Activated CD4-positive, alpha-beta T cell treated with anti-CD3 and anti-CD28 coated beads, Interleukin-2, amount 50 U/mL, for 1 hour (primary cell): ENCODE data around the gene TTC7B.

Source experiments
- DNase-seq: peaks from one replicate; pipeline ENCODE4 v3.0.0-alpha.2; 2020

The TTC7B gene

DNA sequence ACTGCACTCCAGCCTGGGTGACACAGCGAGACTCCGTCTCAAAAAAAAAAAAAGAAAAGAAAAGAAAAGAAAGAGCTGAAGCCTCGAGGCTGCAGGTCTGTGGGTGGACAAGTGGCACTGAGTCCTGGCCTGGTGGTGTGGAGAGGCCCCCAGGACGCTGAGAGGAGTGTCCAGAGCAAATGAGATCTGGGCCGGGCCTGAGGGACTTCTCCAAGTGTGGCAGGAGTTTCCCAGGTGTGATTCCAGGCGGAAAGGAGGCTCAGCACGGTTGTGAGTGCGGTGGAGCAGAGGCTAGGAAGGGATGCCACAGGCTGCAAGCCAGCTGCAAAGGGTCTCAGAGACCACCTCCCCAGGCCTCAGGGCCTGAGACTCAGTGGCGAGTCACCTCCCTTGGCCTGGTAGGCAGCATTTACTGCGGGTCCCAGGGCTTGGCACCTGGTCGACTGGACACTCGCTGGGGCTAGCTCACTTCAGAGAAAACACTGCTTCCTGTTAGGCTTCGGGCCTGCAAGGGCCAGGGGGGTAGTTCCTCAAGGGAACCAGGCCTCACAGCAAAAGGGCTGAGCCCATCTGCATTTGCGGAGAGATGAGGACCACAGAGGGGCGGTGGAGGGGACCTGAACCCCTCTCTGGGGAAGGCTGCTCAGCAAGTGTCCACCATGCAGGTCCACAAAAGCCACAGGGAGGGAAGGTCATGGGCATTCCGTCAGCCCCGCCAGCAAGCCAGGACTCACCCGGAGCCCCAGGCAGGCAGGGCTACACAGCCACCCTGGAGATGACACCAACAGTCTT, 11.7 kb downstream of the TTC7B start:
- no peak for DNase-seq

DNA sequence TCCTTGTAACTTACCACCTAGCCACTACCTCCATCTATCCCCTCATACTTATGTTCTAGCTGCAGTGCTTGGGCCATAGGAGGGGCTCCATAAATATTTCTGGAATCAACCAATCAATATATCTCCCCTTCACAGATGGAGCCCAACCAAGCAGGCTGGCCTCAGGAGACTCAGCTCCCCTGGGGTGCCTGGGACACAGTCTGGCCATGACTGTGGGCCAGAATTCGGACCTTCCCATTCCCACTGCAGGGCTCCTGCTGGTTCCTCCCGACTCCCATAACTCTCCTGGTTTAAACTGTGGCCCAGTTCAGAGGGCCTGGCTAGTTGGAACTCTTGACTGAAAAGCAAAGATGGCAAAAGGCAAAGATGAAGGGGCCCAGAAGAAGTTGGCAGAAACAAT, 13.0 kb downstream of the TTC7B start:
- no peak for DNase-seq

DNA sequence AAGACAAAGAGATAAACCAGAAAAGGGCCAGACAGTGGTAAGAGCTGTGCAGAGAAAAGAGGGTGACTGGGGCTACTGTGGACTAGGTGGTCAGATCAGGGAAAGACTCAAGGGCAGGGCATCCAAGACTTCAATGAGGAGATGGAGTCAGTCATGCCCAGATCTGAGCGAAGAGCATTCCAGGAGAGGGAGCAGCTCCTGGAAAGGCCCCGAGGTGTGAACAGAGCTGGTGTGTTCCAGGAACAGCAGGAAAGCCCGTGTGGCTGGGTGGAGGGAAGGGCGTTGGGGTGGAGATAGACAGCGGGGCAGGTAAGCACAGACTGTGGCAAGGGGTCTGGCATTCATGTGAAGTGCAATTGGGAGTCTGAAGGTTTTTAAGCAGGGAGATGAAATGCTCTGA, 16.8 kb downstream of the TTC7B start:
- DNase-seq: no peak

DNA sequence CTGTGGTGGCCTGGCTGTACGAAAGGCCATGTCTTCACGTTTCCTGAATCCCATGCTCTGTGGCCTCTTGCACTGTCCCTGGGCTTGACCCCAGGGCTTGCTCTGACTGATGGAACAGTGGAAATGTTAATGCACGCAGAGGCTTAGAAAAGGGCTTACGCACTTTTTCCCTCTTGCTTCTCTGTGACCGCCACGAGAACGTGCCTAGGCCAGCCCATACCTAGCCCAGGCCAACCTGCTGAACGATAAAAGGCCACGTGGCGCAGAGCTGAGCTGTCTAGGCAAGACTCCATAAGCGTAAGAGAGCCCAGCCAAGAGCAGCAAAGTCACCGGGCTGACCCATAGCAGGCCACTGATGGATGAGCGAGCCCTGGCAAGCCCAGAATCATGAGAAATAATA, 18.3 kb downstream of the TTC7B start:
- DNase-seq: no peak

DNA sequence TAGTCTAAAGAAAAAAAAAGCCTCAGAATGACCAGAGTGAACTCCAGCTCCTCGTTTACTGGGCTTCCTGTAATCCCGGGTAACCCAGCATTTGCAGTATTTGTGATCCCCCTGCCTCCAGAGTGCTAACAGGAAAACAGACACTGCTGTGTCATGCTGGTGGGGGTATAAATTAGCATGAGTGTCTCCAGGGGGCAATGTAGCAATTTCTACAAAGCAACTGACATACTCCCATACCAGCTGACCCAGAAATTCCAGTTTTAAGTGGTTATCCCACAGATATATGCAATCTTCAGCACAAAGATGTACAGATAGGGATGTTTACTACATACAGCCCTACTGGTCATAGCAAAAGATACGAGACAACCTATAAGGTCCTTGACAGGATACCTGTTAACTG, 18.8 kb downstream of the TTC7B start:
- no peak for DNase-seq

DNA sequence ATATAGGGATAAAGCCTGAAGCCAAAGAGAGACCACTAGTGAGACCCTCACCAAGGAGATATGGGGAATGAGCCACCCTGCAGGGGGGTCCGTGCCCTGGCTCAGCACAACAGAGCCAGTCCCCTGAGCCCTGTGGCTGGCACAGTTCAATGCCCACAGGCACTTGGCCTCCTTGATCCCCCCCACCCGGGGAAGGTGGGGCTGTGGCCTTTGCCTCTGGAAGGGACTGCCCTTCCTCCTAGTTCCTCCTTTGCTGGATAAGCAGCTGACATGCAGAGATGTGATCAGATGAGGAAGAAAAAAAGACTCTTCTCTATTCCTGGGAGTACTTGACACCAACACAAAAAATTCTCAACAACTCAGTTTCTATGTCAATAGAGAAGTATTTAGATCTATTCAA, 19.9 kb downstream of the TTC7B start:
- DNase-seq: no peak

DNA sequence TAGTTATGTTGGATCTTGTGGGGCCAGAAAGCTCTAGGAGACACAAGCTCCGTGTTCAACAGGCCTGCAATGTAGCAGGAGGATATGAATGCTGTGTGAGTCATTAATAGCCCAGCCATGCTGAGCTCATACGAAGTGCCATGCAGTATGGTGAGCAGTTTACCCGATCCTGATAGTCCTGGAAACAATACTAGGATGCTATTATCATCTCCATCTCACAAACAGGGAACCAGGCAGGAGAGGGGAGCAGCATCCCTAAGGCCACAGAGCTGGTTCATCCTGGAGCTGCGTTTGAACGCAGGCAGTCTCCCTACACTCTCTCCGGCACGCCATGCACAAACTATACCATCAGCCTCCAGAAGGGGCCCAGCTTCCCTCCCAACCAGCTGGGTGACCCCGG, 20.5 kb downstream of the TTC7B start:
- DNase-seq: no peak

DNA sequence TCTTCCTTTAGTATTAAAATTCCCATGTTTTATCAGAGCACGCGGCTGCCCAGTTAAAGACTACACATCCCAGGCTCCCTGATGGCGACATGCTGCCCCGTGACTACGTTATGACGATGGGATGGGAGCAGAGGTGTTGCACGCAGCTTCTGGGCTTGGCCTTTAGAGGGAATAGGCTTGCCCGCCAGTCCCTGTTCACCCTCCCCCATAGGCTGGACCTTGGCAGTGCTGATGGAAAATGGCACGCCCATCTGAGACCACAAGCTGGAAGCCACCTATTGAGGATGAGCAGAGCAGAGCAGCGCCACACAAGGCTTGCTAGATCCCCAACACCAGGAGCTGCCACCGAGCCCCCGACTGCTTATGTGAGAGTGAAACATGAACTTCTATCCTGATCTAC, 24.7 kb downstream of the TTC7B start:
- no peak for DNase-seq

DNA sequence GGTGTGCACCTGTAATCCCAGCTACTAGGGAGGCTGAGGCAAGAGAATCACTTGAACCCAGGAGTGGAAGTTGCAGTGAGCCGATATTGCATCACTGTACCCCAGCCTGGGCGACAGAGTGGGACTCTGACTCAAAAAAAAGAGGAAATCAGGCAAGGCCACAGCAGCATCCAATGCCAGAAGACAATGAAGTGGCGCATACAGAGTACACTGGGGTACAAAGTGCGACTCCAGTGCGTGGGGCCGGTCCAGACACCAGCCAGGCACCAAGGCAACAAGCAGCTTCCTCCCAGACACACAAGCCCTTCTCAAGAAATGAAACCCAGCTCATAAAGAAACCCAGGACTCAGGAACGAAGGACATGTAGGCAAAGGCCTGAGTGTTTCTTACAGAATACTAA, 28.2 kb downstream of the TTC7B start:
- DNase-seq: no peak

DNA sequence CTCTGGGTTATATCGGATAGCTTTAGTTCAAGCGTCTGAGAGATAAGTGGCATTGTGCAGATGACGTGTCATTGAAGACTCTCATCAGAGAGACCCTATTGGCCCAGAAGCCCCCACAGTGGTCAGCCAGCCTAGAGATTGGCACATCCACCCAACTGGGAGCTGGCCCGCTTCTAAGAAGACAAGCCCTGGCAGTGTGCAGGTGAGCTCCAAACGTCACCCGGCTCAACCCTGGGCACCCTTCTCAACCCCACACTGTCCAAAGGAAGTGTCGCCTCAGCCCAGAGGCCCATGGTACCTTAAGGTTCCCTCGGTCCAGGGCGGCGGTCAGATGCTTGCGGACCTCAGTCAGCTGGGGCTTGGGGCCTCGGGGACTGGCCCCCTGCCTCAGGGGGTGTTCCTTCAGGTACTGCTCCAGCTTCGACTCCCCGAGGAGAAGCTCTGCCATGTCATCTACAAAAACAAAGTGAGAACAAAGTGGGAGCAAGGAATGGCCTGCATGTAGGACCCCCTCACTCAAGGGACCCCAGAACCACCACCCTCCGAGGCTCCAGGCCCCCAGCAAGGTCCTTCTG, 30.3 kb downstream of the TTC7B start:
- no peak for DNase-seq

DNA sequence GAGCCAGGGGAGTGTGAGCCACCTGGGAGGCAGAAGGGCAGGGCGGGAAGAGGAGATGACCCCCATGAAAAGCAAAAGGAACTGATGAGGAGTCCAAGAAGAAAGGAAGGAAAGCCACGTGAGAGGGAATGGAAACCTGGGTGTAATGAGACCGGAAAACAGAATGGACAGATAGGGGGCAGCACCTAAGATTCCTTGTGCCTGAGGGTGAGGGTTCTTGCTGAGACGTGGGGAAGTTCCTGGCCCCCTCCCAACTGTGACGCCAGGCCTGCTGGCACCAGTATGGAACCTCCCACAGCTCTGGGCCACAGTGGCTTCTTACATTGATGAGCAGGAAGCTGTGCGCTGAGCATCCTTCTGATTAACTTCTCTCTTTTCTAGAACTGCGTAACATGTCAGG, 30.8 kb downstream of the TTC7B start:
- no peak for DNase-seq

DNA sequence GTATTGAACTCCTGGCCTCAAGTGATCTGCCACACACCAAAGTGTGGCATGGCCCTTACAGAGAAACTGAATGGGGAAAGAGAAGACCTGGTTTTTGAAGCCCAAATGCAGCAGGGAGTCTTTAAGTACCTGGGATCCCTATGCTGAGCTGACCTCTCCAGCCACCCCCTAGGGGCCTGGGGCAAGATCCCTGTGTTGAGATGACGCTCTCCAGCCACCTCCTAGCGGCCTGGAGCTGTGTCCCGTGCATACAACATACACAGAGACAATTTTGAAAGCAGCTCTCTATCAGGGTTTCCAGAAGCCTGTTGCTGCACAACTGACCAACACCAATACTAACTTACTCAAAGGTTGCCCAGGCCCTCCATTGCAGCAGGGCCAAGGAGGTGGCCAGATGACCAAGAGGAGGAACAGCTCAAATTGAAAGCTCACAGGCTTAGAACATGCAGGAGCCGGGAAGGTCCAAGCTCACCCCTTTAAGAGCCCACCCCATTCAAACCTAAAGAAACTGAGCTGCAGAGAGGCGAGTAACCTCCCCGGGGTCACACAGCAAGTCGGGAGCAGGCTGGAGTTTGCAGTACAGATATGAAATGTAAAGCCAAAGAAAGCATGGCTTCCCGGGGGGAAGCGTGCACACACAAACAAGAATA, 31.5 kb downstream of the TTC7B start:
- DNase-seq: no peak

DNA sequence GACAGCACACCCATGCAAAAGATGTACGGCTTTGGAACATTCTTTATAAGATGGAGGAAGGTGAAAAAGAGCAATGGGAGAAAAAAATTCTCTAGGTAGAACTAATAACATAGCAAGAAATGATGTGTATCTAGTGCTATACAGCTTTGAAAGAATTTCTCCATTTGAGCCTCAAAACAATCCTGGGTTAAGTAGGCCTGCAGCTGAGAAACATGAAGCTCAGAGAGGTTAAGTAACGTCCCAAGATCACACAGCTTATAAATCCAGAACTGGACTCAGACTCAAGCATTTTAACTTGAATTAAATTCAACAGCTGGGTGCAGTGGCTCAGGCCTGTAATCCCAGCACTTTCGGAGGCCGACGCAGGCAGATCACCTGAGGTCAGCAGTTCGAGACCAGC, 32.9 kb downstream of the TTC7B start:
- no peak for DNase-seq

DNA sequence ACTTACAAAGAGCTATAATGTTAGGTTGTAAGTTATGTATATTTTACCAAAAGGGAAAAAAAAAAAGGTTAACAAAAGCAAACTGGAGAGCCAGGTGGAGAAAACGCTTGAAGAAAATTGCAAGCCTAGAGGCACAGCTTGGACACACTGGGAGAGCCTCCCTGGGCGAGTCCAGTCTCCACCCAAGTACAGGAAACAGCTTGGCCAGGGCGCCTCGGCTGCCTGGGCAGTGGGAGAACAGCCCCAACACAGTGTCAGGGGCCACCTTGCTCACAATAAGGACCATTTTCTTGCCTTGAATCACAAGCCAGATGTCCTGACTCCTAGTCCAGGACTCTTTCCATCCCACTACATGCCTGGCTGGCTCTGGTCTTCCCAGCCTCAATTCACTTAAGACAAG, 33.3 kb downstream of the TTC7B start:
- no peak for DNase-seq

DNA sequence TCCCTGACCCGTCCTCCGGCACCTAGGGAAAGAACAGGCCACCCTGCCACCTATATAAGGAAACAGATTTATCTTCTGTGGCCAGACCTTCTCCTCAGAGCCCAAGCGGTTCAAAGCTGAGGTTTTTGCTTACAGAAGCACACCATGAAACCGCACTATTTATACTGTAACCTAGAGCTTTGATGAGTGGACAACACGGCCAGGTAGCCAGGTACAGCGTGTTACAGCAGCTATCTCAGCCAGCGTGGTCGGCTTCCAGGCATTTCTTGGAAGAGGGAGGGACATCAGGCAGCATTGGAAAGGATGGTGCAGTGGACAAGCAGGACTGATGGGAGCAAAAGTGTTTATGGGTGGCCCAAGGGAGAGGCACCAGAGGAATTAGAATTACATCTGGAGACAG, 34.4 kb downstream of the TTC7B start:
- no peak for DNase-seq

DNA sequence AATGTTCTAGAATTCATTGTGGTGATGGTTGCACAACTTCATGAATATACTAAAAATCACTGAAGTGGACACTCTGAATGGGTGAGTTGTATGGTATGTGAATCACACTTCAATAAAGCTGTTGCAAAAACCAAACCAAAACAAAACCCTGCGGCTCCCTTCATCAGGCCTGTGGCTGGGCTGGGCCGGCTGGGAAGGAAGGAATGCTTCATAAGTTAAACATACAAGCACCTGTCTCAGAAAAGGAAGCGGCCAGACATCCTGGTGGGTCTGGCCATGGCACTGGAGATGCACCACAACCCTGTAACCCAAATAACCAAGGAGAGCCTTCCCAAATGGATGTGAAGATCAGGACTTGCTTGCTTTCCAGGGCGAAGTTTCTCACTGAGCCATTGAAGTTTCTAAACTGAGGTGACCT, 34.9 kb downstream of the TTC7B start:
- no peak for DNase-seq

DNA sequence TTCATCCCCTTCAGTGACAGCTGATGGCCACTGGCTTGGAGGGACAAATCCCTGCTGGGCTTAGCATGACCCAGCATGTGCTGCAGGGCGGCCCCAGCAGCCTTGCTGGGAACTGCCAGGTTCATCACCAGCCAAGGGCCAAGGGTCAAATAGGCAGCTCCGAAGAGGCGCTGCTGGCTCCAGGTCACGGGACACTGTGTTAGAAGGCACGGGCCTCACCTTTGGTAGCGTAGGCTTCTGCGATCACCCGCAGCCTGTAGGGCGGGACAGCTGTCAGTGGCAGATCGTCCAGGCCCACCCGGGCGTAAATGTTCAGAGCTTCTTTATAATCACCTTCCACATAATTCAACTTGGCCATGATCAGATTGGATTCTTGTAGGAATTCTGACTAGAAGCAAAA, 35.7 kb downstream of the TTC7B start:
- no peak for DNase-seq

DNA sequence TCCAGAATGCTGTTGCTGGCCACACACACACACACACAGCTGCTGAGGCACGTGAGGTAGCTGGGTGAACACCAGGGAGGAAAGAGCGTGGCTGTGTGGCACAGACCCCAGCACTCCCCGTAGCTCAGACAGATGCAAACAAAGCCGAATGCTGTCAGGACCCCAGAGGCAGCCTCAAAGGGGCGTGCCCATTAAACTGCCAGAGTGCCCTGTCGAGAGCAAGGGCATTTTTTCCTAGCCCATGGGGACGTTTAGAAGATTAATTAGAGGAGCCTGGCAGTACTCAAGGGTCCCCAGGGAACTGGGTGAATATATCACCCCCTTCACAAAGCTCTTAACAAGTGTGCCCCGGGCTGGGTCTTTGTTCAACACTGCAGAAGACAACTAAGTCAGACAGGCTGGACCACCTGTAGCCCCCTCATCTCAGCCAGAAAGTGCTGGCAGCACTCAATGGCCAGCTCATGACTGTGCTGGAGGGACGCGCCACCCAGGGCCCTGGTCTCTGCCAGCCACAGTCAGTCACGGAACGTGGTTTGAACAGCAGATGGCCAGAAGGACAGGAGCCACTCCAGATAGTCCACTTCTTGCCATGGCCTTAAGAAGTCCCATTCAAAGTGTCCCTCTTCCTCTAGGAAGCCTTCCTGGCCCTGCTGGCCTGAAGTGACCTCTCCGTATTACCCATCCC, 37.5 kb downstream of the TTC7B start:
- no peak for DNase-seq

DNA sequence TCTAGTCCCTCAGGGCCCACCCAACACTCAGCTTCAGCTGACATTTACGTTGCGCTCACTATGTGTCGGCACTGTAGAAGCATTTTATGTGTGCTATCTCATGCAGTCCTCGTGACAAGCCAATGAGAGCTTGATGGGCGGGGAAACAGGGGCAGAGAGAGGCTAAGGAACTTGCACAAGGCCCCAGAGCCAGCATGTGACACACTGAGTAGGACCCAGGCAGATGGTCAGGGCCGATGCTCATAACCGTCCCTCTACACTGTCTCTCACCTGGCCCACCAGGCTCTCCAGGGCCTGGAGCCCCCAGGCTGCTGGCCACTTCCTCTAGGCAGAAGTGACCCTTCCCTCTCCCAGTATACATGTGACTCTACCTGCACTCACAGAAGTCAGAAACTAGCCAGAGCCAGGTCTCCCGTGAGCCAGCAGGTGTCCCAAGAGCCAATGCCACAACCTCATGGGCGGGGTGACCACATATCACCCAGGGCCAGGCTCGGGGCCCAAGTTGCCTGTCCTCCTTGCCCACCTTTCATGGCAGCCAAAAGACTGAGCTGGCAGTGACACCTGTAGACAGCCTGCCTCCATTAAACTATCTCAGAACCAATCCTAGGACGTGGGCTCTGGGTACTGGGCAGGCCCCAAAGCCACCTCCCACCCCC, 38.3 kb downstream of the TTC7B start:
- no peak for DNase-seq

DNA sequence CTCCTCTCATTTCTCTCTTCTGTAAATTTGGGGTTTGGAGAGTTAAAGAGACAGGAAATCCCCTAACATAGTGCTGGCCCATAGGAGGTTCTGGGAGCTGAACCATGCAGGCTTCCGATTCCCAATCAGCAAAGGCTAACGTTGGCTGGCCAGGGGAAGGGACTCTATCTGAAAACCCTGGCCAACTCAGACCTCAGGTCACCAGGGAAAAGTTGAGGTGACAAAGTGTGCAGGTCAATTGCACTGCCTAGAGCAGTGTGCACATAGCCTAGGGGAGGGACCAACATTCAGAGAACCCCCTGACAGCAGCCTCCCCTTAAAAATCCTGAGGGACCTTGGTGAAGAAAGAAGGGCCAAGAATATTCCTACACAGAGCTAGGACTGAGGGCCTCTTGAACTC, 38.9 kb downstream of the TTC7B start:
- DNase-seq: no peak

DNA sequence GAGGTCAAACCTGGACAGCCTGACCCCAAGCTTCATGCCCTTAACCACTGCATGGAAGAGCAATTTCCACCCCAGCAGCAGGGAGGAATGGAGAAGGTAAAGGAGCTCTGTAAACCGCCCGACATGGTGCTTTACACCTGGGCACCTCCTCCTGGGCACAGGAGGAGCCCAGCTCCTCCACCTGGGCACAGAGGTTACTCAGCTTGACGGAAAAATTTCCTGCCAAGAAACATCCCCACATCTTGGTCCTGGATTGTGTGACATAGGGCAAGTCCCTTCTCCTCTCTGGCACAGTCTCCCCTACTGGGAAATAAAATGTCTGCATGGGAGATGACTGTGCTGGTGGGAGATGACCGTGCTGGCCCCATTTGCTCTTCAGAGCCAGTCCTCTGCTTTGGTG, 40.8 kb downstream of the TTC7B start:
- no peak for DNase-seq

DNA sequence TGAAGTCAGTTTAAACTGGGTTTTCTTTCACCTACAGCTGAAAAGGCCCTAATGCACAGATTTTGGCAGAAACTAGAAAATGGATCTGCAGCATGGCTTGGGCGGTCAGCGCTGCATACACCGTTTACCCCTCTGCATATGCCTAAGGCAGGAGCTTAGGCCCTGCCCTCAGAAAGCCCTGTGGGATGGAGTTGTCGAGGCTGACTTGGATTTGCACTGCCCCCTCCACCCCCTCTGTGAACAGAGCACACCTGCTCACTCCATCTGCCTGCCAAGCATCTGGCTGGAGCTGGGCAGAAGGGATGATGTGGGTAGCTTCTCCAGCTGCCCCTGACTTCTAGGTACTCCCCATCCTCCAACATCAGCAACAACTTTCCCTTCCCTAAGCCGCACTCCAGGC, 41.9 kb downstream of the TTC7B start:
- DNase-seq: no peak

DNA sequence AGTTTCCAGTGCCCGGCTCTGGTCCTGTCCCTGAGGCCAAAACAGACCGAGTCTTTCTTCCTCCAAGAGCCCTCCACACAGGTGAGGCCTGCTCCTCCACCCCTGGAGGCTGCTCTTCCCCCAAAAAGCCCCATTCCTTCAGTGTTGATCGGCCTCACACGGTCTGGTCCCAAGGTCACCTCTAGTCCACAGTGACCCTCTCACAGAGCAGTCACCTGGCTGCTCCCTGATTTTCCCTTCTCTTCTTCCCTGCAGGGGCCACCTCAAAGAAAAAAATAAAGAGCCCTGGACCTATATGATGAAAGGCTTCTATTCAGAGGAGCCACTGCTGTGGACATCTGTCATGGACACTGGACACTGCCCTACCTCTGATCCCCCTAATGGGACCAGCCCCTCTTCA, 42.5 kb downstream of the TTC7B start:
- DNase-seq: no peak

DNA sequence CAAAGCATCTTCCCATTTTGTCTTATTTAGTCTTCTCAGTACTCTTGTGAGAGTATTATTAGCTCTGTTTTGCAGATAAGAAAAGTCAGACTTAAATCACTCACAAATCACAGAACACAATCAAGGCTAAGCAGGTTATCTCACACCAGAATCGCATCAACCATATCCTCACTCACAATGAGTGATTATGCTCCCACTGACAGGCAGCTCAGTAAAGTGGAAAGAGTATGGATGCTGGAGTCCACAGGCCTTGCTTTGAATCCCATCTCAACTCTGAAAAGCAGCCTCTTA, 43.1 kb downstream of the TTC7B start:
- no peak for DNase-seq
